ENCODE measurements around the gene UBE2V1. TPM values are rescaled to one million over a fixed set of nuclear protein-coding genes. Genes with fewer than 3 reads are reported as not detected.

The UBE2V1 gene
- total RNA-seq, 4 donors from 2014 or later: 80.5 to 162 (median 99.0) TPM

GRCh38 chr20:50099565-50099991, 13.4 kb downstream of the UBE2V1 start:
- Histone ChIP-seq H3K36me3 (peaks cover 23% of the 10 kb centered on the region), H3K27me3 (no peaks in the 10 kb centered on the region), H3K4me1 (peaks cover 17% of the 10 kb centered on the region), H3K4me3 (no peak overlapping the region), H3K9me3 (no peaks in the 10 kb centered on the region), H3K27ac (no peak overlapping the region)
- no peak for TF ChIP-seq CTCF (IDR thresholded peaks at IDR 0.05)
- TF ChIP-seq POLR2AphosphoS5 (IDR thresholded peaks at IDR 0.05): no peak
- no peak for TF ChIP-seq POLR2A (IDR thresholded peaks at IDR 0.05)
- no peak for TF ChIP-seq EP300 (IDR thresholded peaks at IDR 0.05)
- WGBS: 91% methylated on average over 5 of the region's 5 CpGs
- DNase-seq (ENCODE audit: low spot score in 2 of 2): peak in 1 of 2 donors; percentile 21

- Histone ChIP-seq H3K36me3 (peaks cover 24% of the 10 kb centered on the region), H3K4me3 (no peak overlapping the region), H3K27me3 (no peaks in the 10 kb centered on the region), H3K9me3 (no peaks in the 10 kb centered on the region), H3K27ac (no peak overlapping the region), H3K4me1 (peaks cover 17% of the 10 kb centered on the region)
- 68% methylated on average over 1 of the region's 1 CpG for WGBS
- DNase-seq (ENCODE audit: low spot score in 2 of 2): no peak
- no peak for TF ChIP-seq CTCF (IDR thresholded peaks at IDR 0.05)
- TF ChIP-seq POLR2AphosphoS5 (IDR thresholded peaks at IDR 0.05): no peak
- no peak for TF ChIP-seq EP300 (IDR thresholded peaks at IDR 0.05)
- no peak for TF ChIP-seq POLR2A (IDR thresholded peaks at IDR 0.05)
Observed at GRCh38 chr20:50099113-50099512, 13.8 kb downstream of the UBE2V1 start.

GRCh38 chr20:50098259-50098658, 14.7 kb downstream of the UBE2V1 start:
- WGBS: 91% methylated on average over 2 of the region's 2 CpGs
- TF ChIP-seq POLR2AphosphoS5 (IDR thresholded peaks at IDR 0.05): no peak
- no peak for TF ChIP-seq POLR2A (IDR thresholded peaks at IDR 0.05)
- no peak for TF ChIP-seq CTCF (IDR thresholded peaks at IDR 0.05)
- no peak for TF ChIP-seq EP300 (IDR thresholded peaks at IDR 0.05)
- H3K27ac ChIP-seq: no peak overlapping the region

GRCh38 chr20:50097843-50098242, 15.1 kb downstream of the UBE2V1 start:
- DNase-seq (ENCODE audit: low spot score in 2 of 2): no peak
- H3K27me3 ChIP-seq: no peaks in the 10 kb centered on the region
- peaks cover 13% of the 10 kb centered on the region for H3K4me1 ChIP-seq
- WGBS: 86% methylated on average over 4 of the region's 4 CpGs
- no peak overlapping the region for H3K27ac ChIP-seq
- no peaks in the 10 kb centered on the region for H3K9me3 ChIP-seq
- TF ChIP-seq POLR2A (IDR thresholded peaks at IDR 0.05) (no peak), POLR2AphosphoS5 (IDR thresholded peaks at IDR 0.05) (no peak), CTCF (IDR thresholded peaks at IDR 0.05) (no peak), EP300 (IDR thresholded peaks at IDR 0.05) (no peak)
- H3K4me3 ChIP-seq: no peak overlapping the region
- peaks cover 28% of the 10 kb centered on the region for H3K36me3 ChIP-seq

More at GRCh38 chr20:50098259-50098658, 14.7 kb downstream of the UBE2V1 start:
- peaks cover 13% of the 10 kb centered on the region for H3K4me1 ChIP-seq
- H3K36me3 ChIP-seq: peaks cover 27% of the 10 kb centered on the region
- no peak overlapping the region for H3K4me3 ChIP-seq
- no peaks in the 10 kb centered on the region for H3K27me3 ChIP-seq
- no peak for DNase-seq (ENCODE audit: low spot score in 2 of 2)
- no peaks in the 10 kb centered on the region for H3K9me3 ChIP-seq

GRCh38 chr20:50096237-50096636, 16.7 kb downstream of the UBE2V1 start:
- Histone ChIP-seq H3K36me3 (peaks cover 31% of the 10 kb centered on the region), H3K27me3 (no peaks in the 10 kb centered on the region), H3K4me3 (no peak overlapping the region), H3K9me3 (no peaks in the 10 kb centered on the region), H3K4me1 (peaks cover 9% of the 10 kb centered on the region), H3K27ac (peak overlapping the region; percentile 42)
- DNase-seq (ENCODE audit: low spot score in 2 of 2): peak in 1 of 2 donors; percentile 12
- TF ChIP-seq POLR2A (IDR thresholded peaks at IDR 0.05): no peak
- WGBS: 83% methylated on average over 3 of the region's 3 CpGs

Measured in suprapubic skin (tissue), 4 donors.